ENCODE data around the gene IP6K3.

DNA sequence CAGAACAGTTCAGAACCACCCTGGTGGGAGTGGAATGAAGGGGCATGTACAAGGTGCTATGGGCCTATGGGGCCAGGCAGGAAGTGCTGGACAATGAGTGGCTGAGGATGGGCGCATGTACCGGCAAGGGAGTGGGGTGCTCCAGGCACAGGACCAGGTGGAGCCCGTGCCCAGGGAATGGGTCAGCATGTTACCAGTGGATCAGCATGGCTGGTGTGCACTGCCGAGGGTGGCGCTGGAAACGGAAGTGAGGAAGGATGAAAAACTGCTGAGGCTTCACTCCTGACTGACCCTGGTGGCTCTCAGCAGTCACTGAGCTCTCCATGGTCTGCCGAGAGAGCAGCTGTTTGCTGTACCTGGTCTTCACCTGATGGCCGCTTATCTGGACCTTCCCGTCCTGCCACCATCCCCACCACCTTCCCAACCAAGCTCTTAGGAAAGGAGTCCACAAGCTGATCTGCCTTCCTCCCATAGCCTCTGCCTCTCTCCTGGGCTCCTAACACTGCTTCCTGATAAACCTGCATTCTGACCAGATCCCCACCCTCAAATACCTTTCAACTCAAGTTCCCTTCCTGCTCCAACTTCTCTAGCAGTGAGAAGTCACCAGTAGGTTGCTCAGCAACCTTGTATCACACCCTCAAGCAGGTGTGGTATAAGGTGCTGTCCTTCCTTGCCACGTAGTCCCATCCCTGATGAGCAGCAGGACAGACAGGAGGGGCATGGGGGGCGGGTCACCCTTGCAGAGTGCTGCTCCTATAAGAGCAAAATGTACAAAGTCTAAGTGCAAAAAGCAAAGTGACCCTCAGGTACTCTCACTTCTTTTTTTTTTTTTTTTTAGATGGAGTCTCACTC is 42.3 kb downstream of the IP6K3 start:
- TF ChIP-seq, protein P1, sequence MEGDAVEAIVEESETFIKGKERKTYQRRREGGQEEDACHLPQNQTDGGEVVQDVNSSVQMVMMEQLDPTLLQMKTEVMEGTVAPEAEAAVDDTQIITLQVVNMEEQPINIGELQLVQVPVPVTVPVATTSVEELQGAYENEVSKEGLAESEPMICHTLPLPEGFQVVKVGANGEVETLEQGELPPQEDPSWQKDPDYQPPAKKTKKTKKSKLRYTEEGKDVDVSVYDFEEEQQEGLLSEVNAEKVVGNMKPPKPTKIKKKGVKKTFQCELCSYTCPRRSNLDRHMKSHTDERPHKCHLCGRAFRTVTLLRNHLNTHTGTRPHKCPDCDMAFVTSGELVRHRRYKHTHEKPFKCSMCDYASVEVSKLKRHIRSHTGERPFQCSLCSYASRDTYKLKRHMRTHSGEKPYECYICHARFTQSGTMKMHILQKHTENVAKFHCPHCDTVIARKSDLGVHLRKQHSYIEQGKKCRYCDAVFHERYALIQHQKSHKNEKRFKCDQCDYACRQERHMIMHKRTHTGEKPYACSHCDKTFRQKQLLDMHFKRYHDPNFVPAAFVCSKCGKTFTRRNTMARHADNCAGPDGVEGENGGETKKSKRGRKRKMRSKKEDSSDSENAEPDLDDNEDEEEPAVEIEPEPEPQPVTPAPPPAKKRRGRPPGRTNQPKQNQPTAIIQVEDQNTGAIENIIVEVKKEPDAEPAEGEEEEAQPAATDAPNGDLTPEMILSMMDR (IDR thresholded peaks at IDR 0.05; ENCODE audit: insufficient read depth, low read length), result no peak
- TF ChIP-seq, protein P2, sequence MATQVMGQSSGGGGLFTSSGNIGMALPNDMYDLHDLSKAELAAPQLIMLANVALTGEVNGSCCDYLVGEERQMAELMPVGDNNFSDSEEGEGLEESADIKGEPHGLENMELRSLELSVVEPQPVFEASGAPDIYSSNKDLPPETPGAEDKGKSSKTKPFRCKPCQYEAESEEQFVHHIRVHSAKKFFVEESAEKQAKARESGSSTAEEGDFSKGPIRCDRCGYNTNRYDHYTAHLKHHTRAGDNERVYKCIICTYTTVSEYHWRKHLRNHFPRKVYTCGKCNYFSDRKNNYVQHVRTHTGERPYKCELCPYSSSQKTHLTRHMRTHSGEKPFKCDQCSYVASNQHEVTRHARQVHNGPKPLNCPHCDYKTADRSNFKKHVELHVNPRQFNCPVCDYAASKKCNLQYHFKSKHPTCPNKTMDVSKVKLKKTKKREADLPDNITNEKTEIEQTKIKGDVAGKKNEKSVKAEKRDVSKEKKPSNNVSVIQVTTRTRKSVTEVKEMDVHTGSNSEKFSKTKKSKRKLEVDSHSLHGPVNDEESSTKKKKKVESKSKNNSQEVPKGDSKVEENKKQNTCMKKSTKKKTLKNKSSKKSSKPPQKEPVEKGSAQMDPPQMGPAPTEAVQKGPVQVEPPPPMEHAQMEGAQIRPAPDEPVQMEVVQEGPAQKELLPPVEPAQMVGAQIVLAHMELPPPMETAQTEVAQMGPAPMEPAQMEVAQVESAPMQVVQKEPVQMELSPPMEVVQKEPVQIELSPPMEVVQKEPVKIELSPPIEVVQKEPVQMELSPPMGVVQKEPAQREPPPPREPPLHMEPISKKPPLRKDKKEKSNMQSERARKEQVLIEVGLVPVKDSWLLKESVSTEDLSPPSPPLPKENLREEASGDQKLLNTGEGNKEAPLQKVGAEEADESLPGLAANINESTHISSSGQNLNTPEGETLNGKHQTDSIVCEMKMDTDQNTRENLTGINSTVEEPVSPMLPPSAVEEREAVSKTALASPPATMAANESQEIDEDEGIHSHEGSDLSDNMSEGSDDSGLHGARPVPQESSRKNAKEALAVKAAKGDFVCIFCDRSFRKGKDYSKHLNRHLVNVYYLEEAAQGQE (IDR thresholded peaks at IDR 0.05; ENCODE audit: insufficient replicate concordance, low read depth), result no peak

Data from HL-60 (cell line).